WTC11 (cell line): Measurements from ENCODE around the gene POLE3. TPM values are rescaled to one million over a fixed set of nuclear protein-coding genes. Genes with fewer than 3 reads are reported as not detected.
A peak's percentile ranks its signal among the peaks of the same experiment; 100 is the strongest.

Source experiments
- ATAC-seq: fragments of 200-7000 bp; cut with Tn5 transposase; 2 replicates; pipeline ENCODE4 v1.10.0; 2021; ENCODE audit warnings: mild to moderate bottlenecking, moderate library complexity
- CTCF ChIA-PET: fragments of 300-600 bp; sonication (Branson Sonifier 250); formaldehyde crosslinking; loops from one replicate; lab custom pipeline; 2021; ENCODE audit warnings: antibody characterized with exemption; lab: Charles Lee
- POLR2A ChIA-PET: fragments of 350-600 bp; sonication (Branson Sonifier 250); formaldehyde crosslinking; loops from one replicate; lab custom pipeline; 2021; ENCODE audit warnings: antibody characterized with exemption; lab: Charles Lee
- DNase-seq: peaks from one replicate; pipeline ENCODE4 v3.0.0; 2021; ENCODE audit warnings: low spot score
- H3K27ac Mint-ChIP-seq: 2 replicates; pipeline ENCODE4 v1.8.0; 2021; ENCODE audit warnings: mixed read lengths
- H3K27me3 Mint-ChIP-seq: 2 replicates; pipeline ENCODE4 v1.8.0; 2021; ENCODE audit warnings: low read depth, mild to moderate bottlenecking, moderate library complexity, mixed read lengths
- H3K36me3 Mint-ChIP-seq: 2 replicates; pipeline ENCODE4 v1.8.0; 2021; ENCODE audit warnings: mixed read lengths
- H3K4me1 Mint-ChIP-seq: 2 replicates; pipeline ENCODE4 v1.8.0; 2022; ENCODE audit warnings: mixed read lengths
- H3K4me3 Mint-ChIP-seq: 2 replicates; pipeline ENCODE4 v1.8.0; 2021; ENCODE audit warnings: mild to moderate bottlenecking, moderate library complexity, mixed read lengths
- H3K9me3 Mint-ChIP-seq: 2 replicates; pipeline ENCODE4 v1.8.0; 2021; ENCODE audit warnings: mixed read lengths
- ATF1 ChIP-seq: sonication (generic); formaldehyde crosslinking; IDR thresholded peaks from 2 replicates; pipeline ENCODE4 v1.8.1; 2023; ENCODE audit warnings: mild to moderate bottlenecking, moderate library complexity, missing genetic modification reagents
- GABPB1 ChIP-seq: sonication (generic); formaldehyde crosslinking; IDR thresholded peaks from 2 replicates; pipeline ENCODE4 v1.8.1; 2023; ENCODE audit warnings: mild to moderate bottlenecking, missing genetic modification reagents
- GTF2I ChIP-seq: fragments of 250-450 bp; sonication (Bioruptor Pico); conservative IDR thresholded peaks from 2 replicates; pipeline ENCODE4 v1.4.0; 2021; ENCODE audit warnings: mild to moderate bottlenecking
- JUN ChIP-seq: sonication (generic); formaldehyde crosslinking; IDR thresholded peaks from 2 replicates; pipeline ENCODE4 v1.8.0; 2023; ENCODE audit warnings: mild to moderate bottlenecking, missing genetic modification reagents
- NR2C2 ChIP-seq: sonication (generic); formaldehyde crosslinking; IDR thresholded peaks from 2 replicates; pipeline ENCODE4 v1.8.0; 2022; ENCODE audit warnings: mild to moderate bottlenecking, missing genetic modification reagents
- NR3C1 ChIP-seq: sonication (generic); formaldehyde crosslinking; conservative IDR thresholded peaks from 2 replicates; pipeline ENCODE4 v1.8.1; 2023; ENCODE audit warnings: low read depth, mild to moderate bottlenecking, missing genetic modification reagents
- PRRX2 ChIP-seq: fragments of 250-450 bp; sonication (Bioruptor Pico); IDR thresholded peaks from 2 replicates; pipeline ENCODE4 v1.8.0; 2021; ENCODE audit warnings: mild to moderate bottlenecking
- RELA ChIP-seq: sonication (generic); formaldehyde crosslinking; IDR thresholded peaks from 2 replicates; pipeline ENCODE4 v1.8.1; 2022; ENCODE audit warnings: missing genetic modification reagents, mild to moderate bottlenecking, borderline replicate concordance
- TP53 ChIP-seq: sonication (generic); formaldehyde crosslinking; IDR thresholded peaks from 2 replicates; pipeline ENCODE4 v1.8.1; 2023; ENCODE audit warnings: mild to moderate bottlenecking, missing genetic modification reagents
- total RNA-seq: library from RNA; stranded (reverse); gene quantifications from 3 replicates; pipeline ENCODE4 v1.2.3, GENCODE V29; 2021
- TF ChIP-seq, protein P1 (sequence below): sonication (generic); formaldehyde crosslinking; IDR thresholded peaks from 2 replicates; pipeline ENCODE4 v1.8.1; 2023; ENCODE audit warnings: mild to moderate bottlenecking, moderate library complexity, missing genetic modification reagents
- TF ChIP-seq, protein P2 (sequence below): sonication (generic); formaldehyde crosslinking; IDR thresholded peaks from 2 replicates; pipeline ENCODE4 v1.8.1; 2023; ENCODE audit warnings: mild to moderate bottlenecking, missing genetic modification reagents, moderate library complexity
- TF ChIP-seq, protein P3 (sequence below): fragments of 200-600 bp; IDR thresholded peaks from 2 replicates; pipeline ENCODE4 v1.8.0; 2022; ENCODE audit warnings: antibody characterized with exemption
- TF ChIP-seq, protein P4 (sequence below): sonication (generic); formaldehyde crosslinking; IDR thresholded peaks from 2 replicates; pipeline ENCODE4 v1.8.1; 2022; ENCODE audit warnings: low read depth, missing genetic modification reagents, borderline replicate concordance
- TF ChIP-seq, protein P5 (sequence below): sonication (generic); formaldehyde crosslinking; IDR thresholded peaks from 2 replicates; pipeline ENCODE4 v1.8.0; 2022; ENCODE audit warnings: missing genetic modification reagents
- TF ChIP-seq, protein P6 (sequence below): fragments of 250-450 bp; sonication (Bioruptor Pico); IDR thresholded peaks from 2 replicates; pipeline ENCODE4 v1.9.0; 2021; ENCODE audit warnings: mild to moderate bottlenecking, borderline replicate concordance

Gene POLE3
- total RNA-seq, 1 experiment from 2014 or later: 43.6 TPM

DNA sequence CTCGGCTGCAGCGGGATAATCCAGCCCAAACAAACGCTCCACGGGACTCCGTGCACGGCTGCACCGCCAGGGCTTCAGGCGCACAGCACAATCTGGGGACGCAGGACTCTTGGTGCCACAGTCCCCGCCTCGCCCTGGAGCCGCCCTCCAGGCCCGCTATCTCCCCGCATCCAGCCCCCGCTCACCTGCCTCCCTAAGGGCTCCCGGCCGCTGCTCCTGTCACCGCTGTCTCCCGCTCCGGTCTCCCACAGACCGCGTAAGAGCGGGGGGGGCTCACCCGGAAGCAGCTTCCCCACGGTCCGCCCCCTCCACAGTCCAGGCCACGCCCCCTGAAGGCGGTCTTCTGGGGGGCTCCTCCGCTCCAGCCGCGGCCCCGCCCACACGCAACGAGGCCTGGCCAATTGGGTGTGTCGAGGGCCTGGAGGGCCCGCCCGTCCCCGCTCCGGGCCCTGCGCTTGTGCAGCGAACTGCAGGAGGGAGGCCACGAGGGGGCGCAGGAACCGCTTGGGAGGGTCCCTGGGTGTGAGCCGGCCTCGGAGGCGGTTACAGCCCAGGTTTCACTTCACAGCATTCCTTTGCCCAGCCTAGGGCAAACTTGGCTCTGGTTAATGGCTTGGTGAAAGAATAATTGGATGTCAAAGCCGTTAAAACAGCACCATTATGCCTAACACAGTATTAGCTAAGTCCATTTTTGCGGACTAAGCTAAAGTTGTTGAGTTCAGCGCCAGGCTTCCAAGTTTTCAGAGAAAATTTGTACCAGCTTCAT is 9.3 kb downstream of the POLE3 start, which contains the start of gene ALAD (continued):
- TF ChIP-seq, protein P1, sequence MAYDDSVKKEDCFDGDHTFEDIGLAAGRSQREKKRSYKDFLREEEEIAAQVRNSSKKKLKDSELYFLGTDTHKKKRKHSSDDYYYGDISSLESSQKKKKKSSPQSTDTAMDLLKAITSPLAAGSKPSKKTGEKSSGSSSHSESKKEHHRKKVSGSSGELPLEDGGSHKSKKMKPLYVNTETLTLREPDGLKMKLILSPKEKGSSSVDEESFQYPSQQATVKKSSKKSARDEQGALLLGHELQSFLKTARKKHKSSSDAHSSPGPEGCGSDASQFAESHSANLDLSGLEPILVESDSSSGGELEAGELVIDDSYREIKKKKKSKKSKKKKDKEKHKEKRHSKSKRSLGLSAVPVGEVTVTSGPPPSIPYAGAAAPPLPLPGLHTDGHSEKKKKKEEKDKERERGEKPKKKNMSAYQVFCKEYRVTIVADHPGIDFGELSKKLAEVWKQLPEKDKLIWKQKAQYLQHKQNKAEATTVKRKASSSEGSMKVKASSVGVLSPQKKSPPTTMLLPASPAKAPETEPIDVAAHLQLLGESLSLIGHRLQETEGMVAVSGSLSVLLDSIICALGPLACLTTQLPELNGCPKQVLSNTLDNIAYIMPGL: peak; percentile 88
- TF ChIP-seq NR3C1 (CRISPR knock-in tag): no peak
- TF ChIP-seq TP53 (CRISPR knock-in tag): peak; percentile 63; the same call in 1 of the 2 replicates
- TF ChIP-seq GABPB1: peak; percentile 76
- no peak for TF ChIP-seq GTF2I (CRISPR knock-in tag)
- TF ChIP-seq, protein P2, sequence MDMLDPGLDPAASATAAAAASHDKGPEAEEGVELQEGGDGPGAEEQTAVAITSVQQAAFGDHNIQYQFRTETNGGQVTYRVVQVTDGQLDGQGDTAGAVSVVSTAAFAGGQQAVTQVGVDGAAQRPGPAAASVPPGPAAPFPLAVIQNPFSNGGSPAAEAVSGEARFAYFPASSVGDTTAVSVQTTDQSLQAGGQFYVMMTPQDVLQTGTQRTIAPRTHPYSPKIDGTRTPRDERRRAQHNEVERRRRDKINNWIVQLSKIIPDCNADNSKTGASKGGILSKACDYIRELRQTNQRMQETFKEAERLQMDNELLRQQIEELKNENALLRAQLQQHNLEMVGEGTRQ (CRISPR knock-in tag): peak; percentile 36; the same call in 1 of the 2 replicates
- TF ChIP-seq JUN (CRISPR knock-in tag): no peak
- TF ChIP-seq, protein P3, sequence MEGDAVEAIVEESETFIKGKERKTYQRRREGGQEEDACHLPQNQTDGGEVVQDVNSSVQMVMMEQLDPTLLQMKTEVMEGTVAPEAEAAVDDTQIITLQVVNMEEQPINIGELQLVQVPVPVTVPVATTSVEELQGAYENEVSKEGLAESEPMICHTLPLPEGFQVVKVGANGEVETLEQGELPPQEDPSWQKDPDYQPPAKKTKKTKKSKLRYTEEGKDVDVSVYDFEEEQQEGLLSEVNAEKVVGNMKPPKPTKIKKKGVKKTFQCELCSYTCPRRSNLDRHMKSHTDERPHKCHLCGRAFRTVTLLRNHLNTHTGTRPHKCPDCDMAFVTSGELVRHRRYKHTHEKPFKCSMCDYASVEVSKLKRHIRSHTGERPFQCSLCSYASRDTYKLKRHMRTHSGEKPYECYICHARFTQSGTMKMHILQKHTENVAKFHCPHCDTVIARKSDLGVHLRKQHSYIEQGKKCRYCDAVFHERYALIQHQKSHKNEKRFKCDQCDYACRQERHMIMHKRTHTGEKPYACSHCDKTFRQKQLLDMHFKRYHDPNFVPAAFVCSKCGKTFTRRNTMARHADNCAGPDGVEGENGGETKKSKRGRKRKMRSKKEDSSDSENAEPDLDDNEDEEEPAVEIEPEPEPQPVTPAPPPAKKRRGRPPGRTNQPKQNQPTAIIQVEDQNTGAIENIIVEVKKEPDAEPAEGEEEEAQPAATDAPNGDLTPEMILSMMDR: peak; percentile 75
- TF ChIP-seq PRRX2 (CRISPR knock-in tag): no peak
- TF ChIP-seq ATF1: no peak
- TF ChIP-seq, protein P4, sequence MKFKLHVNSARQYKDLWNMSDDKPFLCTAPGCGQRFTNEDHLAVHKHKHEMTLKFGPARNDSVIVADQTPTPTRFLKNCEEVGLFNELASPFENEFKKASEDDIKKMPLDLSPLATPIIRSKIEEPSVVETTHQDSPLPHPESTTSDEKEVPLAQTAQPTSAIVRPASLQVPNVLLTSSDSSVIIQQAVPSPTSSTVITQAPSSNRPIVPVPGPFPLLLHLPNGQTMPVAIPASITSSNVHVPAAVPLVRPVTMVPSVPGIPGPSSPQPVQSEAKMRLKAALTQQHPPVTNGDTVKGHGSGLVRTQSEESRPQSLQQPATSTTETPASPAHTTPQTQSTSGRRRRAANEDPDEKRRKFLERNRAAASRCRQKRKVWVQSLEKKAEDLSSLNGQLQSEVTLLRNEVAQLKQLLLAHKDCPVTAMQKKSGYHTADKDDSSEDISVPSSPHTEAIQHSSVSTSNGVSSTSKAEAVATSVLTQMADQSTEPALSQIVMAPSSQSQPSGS: no peak
- TF ChIP-seq, protein P5, sequence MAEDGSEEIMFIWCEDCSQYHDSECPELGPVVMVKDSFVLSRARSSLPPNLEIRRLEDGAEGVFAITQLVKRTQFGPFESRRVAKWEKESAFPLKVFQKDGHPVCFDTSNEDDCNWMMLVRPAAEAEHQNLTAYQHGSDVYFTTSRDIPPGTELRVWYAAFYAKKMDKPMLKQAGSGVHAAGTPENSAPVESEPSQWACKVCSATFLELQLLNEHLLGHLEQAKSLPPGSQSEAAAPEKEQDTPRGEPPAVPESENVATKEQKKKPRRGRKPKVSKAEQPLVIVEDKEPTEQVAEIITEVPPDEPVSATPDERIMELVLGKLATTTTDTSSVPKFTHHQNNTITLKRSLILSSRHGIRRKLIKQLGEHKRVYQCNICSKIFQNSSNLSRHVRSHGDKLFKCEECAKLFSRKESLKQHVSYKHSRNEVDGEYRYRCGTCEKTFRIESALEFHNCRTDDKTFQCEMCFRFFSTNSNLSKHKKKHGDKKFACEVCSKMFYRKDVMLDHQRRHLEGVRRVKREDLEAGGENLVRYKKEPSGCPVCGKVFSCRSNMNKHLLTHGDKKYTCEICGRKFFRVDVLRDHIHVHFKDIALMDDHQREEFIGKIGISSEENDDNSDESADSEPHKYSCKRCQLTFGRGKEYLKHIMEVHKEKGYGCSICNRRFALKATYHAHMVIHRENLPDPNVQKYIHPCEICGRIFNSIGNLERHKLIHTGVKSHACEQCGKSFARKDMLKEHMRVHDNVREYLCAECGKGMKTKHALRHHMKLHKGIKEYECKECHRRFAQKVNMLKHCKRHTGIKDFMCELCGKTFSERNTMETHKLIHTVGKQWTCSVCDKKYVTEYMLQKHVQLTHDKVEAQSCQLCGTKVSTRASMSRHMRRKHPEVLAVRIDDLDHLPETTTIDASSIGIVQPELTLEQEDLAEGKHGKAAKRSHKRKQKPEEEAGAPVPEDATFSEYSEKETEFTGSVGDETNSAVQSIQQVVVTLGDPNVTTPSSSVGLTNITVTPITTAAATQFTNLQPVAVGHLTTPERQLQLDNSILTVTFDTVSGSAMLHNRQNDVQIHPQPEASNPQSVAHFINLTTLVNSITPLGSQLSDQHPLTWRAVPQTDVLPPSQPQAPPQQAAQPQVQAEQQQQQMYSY: no peak
- TF ChIP-seq, all 79 proteins: peak for 13

DNA sequence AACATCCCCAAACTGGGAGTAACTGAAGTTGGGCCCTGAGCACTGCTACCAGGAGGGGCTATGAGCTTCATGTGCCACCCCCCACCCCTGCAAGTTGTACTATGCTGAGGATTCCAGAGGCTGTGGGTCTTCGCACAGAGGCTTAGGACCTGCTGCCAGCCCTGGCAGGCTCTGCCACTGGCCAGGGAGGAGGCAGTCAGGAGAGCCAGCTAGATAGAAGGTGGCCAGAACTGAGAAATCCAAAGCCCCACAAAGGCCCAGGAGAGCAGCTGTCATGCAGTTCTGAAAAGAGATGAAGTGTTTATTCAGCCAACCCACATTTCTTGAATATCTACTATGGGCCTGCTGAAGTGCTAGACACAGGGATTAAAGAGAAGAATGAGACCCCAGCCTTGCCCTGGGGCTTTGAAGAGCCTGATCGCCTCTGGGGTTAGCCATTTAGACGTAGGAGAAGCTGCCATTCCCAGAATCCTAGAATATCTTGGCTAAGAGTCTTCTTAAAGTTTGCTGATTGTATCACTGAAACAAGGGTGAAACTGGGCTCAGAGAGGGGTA is 10.8 kb downstream of the POLE3 start:
- H3K27ac Mint-ChIP-seq: no peak overlapping the region
- TF ChIP-seq NR2C2 (CRISPR knock-in tag) (no peak), RELA (no peak)
- TF ChIP-seq, protein P3: no peak
- TF ChIP-seq, protein P6, sequence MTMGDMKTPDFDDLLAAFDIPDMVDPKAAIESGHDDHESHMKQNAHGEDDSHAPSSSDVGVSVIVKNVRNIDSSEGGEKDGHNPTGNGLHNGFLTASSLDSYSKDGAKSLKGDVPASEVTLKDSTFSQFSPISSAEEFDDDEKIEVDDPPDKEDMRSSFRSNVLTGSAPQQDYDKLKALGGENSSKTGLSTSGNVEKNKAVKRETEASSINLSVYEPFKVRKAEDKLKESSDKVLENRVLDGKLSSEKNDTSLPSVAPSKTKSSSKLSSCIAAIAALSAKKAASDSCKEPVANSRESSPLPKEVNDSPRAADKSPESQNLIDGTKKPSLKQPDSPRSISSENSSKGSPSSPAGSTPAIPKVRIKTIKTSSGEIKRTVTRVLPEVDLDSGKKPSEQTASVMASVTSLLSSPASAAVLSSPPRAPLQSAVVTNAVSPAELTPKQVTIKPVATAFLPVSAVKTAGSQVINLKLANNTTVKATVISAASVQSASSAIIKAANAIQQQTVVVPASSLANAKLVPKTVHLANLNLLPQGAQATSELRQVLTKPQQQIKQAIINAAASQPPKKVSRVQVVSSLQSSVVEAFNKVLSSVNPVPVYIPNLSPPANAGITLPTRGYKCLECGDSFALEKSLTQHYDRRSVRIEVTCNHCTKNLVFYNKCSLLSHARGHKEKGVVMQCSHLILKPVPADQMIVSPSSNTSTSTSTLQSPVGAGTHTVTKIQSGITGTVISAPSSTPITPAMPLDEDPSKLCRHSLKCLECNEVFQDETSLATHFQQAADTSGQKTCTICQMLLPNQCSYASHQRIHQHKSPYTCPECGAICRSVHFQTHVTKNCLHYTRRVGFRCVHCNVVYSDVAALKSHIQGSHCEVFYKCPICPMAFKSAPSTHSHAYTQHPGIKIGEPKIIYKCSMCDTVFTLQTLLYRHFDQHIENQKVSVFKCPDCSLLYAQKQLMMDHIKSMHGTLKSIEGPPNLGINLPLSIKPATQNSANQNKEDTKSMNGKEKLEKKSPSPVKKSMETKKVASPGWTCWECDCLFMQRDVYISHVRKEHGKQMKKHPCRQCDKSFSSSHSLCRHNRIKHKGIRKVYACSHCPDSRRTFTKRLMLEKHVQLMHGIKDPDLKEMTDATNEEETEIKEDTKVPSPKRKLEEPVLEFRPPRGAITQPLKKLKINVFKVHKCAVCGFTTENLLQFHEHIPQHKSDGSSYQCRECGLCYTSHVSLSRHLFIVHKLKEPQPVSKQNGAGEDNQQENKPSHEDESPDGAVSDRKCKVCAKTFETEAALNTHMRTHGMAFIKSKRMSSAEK (CRISPR knock-in tag): no peak

More for the DNA sequence above, 10.8 kb downstream of the POLE3 start:
- H3K27me3 Mint-ChIP-seq: no peaks in the 10 kb centered on the region
- no peak for ATAC-seq
- no peaks in the 10 kb centered on the region for H3K36me3 Mint-ChIP-seq
- no peaks in the 10 kb centered on the region for H3K9me3 Mint-ChIP-seq
- H3K4me3 Mint-ChIP-seq: peak overlapping the region; percentile 85
- CTCF ChIA-PET: interaction anchor here (1.0 to 2.1 kb wide), 4 partner anchors 10 to 191 kb away, joined by 3 to 12 read pairs (median 4); partner anchors contain the start of genes CDC26 and PRPF4
- H3K4me1 Mint-ChIP-seq: peaks cover 14% of the 10 kb centered on the region
- no peak for DNase-seq
- POLR2A ChIA-PET: no interaction called here
